NCI-H82 (cell line): ENCODE measurements around the gene TAF1.
"Not testable (repeated sequence)": the region's sequence is repeated elsewhere in the genome, so short reads cannot be mapped to it uniquely, and the experiment has no call there.

Experiments
- DNase-seq: peaks from one replicate; lab custom pipeline; 2025; lab: John Stamatoyannopoulos, UW

The TAF1 gene, protein sequence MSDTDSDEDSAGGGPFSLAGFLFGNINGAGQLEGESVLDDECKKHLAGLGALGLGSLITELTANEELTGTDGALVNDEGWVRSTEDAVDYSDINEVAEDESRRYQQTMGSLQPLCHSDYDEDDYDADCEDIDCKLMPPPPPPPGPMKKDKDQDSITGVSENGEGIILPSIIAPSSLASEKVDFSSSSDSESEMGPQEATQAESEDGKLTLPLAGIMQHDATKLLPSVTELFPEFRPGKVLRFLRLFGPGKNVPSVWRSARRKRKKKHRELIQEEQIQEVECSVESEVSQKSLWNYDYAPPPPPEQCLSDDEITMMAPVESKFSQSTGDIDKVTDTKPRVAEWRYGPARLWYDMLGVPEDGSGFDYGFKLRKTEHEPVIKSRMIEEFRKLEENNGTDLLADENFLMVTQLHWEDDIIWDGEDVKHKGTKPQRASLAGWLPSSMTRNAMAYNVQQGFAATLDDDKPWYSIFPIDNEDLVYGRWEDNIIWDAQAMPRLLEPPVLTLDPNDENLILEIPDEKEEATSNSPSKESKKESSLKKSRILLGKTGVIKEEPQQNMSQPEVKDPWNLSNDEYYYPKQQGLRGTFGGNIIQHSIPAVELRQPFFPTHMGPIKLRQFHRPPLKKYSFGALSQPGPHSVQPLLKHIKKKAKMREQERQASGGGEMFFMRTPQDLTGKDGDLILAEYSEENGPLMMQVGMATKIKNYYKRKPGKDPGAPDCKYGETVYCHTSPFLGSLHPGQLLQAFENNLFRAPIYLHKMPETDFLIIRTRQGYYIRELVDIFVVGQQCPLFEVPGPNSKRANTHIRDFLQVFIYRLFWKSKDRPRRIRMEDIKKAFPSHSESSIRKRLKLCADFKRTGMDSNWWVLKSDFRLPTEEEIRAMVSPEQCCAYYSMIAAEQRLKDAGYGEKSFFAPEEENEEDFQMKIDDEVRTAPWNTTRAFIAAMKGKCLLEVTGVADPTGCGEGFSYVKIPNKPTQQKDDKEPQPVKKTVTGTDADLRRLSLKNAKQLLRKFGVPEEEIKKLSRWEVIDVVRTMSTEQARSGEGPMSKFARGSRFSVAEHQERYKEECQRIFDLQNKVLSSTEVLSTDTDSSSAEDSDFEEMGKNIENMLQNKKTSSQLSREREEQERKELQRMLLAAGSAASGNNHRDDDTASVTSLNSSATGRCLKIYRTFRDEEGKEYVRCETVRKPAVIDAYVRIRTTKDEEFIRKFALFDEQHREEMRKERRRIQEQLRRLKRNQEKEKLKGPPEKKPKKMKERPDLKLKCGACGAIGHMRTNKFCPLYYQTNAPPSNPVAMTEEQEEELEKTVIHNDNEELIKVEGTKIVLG (N-terminal part only)

DNA sequence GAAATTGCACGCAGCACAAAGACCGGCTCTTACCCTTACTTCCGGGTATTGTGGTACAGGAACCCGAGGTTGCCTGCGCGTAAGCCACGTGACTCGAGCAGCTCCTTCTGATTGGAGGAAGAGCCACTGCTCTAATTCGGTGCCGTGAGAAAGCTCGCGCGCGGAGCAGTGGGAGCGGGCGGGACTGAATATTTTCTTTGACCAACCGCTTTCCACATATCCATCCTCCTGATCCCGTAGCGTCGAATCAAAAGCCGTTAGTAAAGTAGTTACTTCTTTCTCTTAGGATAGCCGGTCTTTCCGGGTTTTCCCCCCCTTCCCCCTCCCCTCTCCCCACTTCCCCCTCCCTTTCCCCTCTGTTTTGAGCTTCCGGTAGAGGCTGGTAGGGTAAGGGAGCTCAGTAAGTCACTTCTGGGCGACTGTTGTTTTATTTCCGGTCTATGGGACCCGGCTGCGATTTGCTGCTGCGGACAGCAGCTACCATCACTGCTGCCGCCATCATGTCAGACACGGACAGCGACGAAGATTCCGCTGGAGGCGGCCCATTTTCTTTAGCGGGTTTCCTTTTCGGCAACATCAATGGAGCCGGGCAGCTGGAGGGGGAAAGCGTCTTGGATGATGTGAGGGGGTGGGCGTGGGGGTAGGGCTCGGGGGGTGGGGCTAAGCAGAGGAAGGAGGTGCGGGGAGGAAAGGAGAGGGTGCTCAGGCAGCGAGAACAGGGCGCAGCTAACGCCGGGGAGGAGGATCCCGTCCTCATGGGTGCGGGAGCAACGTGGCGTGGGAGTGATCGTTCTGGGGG lies at the start of gene TAF1:
Gene TAF1 (plus strand): TSS at position 483 of the 799 bp plus-strand sequence. CDS start 18 bp downstream, at position 501.
- peak; percentile 99 for DNase-seq

DNA sequence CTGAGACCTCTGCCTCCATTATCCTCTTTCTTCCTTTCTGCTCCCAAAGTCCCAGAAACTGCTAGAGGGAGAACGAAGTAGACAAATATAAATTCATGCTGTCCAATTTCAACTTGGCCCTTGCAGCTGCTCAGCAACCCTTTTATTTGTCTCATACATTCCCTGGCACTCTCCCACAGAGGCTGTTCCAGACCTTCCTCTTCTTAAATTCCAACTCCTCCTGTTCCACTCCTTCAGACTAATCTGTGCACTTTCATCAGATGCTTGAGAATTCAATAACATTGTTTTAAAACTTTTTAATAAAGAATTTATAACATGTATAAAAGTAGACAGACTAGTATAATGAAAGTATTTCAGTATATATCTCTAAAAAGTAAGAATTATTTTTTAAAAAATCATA lies 49.2 kb upstream of the TAF1 start:
- not testable (repeated sequence) for DNase-seq

DNA sequence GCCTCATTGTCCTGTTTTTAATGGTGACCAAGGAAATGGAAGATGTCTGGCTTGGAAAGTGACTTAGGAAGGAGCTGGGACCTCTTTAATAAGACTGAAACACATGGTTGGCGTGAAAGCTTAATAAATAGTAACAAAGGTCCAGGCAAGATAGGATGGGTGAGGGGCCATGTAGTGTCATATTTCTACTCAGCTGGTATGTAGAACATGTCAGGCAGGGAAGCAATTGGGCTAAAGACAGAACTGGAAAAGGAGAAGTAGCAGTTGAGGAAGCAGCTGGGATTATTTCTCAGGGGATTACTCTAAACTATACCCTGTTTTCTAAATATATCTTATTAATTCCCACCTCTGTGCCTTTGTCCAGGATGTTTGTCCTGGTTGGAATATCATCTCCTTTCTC lies 46.0 kb upstream of the TAF1 start:
- DNase-seq, result no peak

DNA sequence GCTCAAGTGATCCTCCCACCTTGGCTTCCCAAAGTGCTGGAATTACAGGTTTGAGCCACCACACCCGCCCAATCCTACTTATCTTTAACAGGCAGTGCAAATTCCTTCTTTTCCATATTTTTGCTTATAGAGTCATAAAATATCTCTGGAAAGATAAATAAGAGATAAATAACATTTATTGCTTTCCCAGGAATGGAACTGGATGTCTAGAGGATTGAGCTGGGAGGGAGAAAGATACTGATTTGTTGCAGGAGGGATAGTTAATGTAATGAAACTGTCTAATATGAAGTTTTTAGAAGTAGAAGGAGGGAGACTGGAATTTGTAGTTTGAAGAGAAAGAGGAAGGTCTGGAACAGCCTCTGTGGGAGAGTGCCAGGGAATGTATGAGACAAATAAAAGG lies 44.4 kb upstream of the TAF1 start:
- no peak for DNase-seq

DNA sequence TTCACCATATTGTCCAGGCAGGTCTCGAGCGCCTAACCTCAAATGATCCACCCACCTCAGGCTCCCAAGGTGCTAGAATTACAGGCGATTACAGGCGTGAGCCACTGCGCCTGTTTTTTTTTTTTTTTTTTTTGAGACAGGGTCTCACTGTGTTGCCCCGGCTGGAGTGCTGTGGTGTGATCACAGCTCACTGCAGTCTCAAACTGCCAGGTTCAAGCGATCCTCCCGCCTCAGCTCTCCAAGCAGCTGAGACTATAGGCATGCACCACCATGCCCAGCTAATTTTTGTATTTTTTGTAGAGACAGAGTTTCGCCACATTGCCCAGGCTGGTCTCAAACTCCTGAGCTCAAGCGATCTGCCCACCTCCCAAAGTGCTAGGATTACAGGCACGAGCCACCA lies 41.7 kb upstream of the TAF1 start:
- not testable (repeated sequence) for DNase-seq

DNA sequence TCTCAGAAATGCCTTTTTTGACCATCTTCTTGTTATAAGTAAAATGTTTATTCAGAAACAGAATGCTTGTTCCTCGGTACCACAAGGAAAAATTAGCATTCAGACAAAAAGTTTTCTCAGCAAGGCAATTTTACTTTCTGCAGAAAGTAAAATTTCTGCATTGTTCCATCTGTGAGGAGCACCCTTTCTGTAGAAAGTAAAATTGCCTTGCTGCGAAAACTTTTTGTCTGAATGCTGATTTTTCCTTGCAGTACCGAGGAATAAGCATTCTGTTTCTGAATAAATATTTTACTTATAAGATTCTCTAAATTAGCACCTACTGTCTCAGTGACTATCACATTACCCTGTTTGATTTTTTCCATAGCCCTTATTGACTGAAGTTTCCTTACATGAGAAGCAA lies 39.8 kb upstream of the TAF1 start:
- no peak for DNase-seq

DNA sequence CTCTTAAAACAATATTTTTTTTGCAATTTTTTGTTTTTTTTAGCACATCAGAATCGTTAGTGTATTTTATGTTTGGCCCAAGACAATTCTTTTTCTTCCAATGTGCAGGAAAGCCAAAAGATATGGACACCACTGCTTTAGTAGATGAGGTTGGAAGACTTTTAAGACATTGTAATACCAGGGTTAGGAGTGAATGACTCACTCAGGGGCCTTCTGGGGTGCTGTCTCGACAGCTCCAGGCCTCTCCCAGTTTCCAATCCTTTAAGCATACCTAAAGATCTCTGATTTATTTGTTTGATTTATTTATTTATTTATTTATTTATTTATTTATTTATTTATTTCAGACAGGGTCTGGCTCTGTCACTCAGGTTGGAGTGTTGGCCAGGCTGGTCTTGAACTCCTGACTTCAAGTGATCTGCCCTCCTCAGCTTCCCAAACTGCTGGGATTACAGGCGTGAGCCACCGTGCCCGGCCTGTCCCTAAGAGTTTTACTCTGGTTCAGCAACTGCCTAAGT lies 16.9 kb upstream of the TAF1 start:
- DNase-seq, result not testable (repeated sequence)

DNA sequence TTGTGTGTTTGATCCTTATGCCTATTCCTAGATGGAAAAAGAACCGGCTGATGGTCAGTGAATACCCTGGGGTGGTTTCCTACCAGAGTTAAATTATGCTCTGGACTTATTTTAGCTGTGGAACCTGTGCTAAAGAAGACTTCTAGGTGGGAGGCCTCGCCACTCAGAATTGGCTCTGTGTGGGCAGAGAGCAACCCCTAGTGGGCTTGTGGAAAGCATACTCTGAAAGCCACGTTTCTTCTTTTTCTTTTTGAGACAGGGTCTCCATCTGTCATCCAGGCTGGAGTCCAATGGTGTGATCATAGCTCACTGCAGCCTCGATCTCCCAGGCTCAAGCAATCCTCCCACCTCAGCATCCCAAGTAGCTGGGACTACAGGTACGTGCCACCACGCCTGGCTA lies 16.3 kb upstream of the TAF1 start:
- DNase-seq, result not testable (repeated sequence)

DNA sequence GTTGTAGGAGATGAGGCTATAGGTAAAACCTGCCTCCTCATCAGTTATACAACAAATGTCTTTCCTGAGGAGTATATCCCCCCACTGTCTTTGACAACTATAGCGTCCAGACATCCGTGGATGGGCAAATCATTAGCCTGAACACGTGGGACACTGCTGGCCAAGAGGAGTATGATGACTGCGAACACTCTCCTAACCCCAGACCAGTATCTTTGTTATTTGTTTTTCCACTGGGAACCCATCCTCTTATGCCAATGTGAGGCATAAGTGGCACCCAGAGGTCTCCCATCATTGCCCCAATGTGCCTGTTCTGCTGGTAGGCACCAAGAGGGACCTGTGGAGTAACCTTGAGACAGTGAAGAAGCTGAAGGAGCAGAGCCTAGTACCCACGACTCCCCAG lies 13.7 kb upstream of the TAF1 start:
- not testable (repeated sequence) for DNase-seq

DNA sequence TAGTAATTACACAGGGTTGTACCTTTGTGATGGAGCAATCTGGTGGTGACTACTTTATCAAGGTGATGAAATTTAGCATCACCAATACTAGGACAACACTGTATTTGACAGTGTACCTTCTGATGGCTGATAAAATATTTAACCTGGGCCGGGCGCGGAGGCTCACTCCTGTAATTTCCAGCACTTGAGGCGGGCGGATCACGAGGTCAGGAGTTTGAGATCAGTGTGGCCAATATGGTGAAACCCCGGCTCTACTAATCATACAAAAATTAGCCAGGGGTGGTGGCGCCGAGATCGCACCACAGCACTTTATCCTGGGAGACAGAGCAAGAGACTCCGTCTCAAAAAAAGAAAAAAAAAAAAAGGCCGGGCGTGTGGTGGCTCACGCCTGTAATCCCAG lies 1.9 kb upstream of the TAF1 start:
- no peak for DNase-seq

DNA sequence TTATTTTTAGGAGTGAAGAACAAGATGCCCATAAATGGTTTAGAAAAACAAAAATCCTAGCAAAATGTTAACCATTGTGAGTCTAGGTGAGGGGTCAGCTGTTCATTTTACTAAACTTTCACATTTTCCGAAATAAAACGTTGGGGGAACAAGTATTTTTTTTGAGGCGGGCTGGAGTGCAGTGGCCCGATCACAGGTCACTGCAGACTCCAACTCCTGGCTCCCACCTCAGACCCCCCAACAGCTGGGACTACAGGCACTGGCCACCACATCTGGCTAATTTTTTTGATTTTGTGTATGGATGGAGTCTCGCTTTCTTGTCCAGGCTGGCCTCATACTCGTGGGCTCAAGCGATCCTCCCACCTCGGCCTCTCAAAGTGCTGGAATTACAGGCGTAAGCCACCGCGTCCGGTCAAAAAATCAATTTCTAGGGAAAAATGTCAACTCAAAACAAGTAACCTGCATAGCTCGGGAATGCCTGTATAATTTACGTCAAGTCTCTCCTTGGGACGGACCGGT lies 742 bp upstream of the TAF1 start:
- no peak for DNase-seq

DNA sequence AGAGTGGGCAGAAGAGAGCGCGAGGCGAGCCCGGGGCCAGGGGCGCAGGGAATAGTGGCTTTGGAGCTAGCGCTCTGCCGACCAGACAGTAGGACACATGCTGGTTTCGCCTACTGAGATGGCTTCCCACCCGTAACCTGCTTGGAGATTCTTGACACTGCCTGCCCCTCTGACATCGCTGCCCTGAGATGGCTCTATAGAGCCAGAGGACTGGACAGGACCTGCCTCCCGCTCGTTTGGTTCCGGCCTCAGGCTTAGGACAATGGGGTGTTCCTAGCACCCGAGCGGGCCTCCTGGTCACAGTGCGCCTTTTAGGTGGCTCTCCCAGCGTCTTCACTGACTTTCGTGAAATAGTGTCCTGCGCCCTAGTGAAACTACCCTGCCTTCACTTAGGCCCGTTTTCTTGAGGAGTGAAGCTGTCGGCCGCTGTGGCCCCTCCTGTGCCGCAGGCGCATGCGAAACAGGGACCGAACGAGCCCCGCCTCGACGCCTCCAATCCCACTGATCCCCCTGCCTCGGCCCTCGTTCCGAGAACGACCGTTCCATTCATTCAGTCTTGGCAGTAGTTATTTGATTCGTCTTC lies 608 bp downstream of the TAF1 start:
- peak; percentile 47 for DNase-seq

DNA sequence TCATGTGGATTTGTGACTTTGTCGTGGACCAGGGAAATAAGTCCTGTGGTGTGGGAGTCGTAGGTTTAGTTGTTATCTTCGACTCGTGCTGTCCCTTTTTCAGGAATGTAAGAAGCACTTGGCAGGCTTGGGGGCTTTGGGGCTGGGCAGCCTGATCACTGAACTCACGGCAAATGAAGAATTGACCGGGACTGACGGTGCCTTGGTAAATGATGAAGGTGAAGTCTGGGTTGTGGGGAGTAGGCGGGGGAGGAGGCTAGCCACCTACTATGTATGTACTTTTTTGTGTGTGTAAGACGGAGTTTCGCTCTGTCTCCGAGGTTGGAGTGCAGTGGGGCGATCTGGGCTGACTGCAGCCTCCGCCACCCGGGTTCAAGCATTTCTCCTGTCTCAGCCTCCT lies 1.2 kb downstream of the TAF1 start:
- no peak for DNase-seq

DNA sequence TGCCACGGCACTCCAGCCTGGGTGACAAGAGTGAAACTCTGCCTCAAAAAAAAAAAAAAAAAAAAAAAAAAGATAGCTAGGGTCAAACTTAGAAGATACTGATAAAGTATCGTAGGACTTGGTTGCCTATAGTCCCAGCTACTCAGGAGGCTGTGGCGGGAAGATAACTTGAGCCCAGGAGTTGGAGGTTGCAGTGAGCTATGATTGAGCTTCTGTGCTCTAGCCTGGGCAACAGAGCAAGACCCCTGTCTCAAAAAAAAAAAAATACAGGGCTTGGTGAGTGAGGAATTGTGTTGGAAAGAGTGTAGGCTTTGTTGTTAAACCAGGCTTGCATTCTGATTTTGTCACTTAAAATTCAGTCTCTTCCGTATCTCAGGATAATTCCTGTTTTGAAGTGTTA lies 6.2 kb downstream of the TAF1 start:
- no peak for DNase-seq

DNA sequence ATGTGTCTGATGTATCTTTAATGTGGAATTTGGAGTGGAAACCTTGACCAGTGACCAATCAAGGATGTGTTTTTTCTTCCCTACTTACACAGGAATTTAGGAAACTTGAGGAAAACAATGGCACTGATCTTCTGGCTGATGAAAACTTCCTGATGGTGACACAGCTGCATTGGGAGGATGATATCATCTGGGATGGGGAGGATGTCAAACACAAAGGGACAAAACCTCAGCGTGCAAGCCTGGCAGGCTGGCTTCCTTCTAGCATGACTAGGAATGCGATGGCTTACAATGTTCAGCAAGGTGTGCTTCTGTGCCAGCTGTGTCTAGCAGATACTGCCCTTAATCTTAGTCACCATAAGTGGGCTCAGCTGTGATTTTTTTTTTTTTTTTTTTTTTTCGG lies 12.6 kb downstream of the TAF1 start:
- no peak for DNase-seq

DNA sequence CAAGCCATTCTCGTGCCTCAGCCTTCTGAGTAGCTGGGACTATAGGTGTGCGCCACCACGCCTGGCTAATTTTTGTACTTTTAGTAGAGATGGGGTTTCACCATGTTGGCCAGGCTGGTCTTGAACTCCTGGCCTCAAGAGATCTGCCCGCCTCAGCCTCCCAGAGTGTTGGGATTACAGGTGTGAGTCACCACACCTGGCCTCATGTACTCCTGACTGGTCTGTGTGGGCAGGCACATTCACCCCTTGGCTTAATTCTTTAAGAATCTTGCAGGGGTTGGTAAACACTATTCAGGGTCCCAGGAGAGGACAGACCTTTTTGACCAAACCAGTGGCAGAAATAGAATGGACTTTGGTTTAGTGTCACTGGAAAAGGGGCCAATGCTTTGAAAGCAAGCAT lies 25.6 kb downstream of the TAF1 start:
- DNase-seq, result not testable (repeated sequence)

DNA sequence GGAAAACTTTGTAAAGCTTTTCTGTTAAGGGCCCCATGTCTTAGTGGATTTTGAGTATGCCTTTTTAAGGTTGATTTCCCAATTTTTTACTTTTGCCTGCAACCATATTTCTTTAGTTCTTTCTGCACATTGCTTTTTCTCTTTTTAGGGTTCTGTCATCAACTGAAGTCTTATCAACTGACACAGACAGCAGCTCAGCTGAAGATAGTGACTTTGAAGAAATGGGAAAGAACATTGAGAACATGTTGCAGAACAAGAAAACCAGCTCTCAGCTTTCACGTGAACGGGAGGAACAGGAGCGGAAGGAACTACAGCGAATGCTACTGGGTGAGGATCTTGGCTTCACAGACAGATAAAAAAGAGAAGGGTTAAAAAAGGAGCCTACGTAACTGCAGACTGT lies 27.8 kb downstream of the TAF1 start:
- no peak for DNase-seq

DNA sequence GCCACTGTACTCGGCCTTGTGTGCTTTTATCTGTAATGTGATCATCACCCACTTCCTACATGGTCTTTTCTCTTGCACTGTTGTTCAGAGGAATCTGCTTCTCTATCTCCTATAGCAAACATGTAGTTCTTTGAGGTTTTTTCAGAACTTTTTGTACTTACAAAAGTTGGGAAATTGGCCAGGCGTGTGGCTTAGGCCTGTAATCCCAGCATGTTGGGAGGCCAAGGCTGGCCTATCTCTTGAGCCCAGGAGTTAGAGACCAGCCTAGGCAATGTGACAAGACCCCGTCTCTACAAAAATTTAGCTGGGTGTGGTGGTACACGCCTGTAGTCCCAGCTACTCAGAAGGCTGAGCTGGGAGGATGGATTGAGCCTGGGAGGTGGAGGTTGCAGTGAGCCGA lies 30.4 kb downstream of the TAF1 start:
- DNase-seq, result no peak

DNA sequence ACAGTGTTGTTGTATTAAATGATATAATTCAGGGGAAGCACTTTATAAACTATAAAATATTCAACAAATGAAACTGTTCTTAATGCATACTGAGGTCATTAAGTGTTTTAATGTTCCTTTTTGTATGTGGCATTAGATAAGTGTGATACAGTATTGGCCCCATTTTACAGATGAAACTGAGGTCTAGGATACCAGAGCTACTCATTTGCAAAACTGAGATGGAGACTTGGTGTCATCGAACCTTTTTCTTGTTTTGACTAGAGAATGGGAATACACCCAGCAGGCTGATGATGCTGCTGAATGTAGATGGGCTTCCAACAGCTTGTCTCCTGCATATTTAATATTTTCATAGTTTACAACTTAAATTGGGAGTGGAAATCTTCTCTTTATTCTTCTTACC lies 34.6 kb downstream of the TAF1 start:
- no peak for DNase-seq

DNA sequence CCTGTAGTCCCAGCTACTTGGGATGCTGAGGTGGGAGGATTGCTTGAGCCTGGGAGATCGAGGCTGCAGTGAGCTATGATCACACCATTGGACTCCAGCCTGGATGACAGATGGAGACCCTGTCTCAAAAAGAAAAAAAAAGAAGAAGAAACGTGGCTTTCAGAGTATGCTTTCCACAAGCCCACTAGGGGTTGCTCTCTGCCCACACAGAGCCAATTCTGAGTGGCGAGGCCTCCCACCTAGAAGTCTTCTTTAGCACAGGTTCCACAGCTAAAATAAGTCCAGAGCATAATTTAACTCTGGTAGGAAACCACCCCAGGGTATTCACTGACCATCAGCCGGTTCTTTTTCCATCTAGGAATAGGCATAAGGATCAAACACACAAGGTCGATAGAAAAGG lies 50.1 kb downstream of the TAF1 start:
- DNase-seq, result not testable (repeated sequence)

DNA sequence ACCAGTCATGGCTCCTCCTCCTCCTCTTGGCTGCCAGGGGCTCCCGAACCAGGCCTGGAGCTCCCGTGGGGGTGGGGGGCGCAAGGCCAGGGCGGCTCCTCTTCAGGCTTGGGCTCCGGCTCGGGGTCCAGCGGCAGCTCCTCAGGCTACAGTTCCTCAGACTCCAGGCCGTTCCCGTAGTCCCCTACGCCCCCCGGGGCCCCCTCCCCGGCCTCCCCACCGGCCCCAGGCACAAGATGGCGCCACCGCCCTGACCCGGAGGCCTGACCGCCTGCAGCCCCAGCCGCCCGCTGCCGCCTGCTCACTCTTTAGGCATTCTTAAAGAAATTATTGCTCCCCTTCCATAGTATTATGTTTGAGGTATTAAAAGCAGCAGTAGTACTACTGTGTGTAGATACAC lies 54.5 kb downstream of the TAF1 start:
- no peak for DNase-seq
